ENCODE results near the gene KCNS3.
"Not testable (repeated sequence)": the region's sequence is repeated elsewhere in the genome, so short reads cannot be mapped to it uniquely, and the experiment has no call there.

KCNS3 gene

DNA sequence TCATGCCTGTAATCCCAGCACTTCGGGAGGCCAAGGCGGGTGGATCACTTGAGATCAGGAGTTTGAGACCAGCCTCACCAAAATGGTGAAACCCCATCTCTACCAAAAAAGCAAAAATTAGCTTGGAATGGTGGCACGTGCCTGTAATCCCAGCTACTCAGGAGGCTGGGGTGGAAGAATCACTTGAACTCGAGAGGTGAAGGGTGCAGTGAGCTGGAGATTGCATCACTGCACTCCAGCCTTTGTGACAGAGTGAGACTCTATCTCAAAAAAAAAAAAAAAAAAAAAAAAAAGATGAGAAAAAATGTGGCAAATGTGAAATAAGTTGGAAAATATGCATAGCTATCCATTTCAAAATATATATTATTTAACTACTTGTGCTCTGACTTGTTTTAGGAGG is 65.0 kb downstream of the KCNS3 start:
- DNase-seq (ENCODE audit: low read depth) = no peak

DNA sequence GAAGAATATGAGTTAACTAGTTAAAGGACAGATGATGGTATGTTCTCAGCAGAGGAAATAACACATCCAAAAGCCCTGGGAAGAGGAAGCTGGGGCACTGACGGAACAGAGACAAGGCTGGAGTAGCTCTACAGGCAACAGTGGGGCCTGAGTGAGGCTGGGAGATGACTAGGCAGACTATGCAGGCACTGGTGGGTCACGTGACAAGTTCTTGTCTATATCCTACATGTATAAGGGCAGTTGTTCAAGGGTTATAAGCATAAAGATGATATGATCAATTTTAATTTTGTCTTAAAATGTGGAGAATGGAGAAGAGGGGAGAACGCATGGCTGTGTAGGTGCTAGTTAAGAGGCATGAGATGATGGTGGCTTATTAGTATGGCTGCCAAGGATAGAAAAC is 68.6 kb downstream of the KCNS3 start:
- no peak for DNase-seq (ENCODE audit: low read depth)

DNA sequence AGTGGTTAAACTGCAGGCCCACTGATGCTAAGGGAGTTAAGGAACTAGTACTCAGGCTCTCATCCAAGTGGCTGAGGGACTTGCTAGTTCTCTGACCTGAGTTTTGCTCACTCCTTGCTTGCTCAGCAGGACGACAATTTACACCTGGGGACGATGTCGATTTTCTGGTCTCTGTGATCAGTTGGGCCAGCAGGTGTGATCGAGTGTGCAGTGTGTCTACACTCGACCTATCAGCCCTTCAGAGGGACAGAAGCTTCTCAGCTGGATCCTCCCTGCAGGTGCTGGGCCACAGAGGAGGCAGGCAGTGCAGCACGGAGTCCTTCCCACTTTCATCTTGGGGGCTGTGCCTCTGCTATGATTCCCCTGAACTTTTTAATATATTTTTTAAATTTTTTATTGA is 71.5 kb downstream of the KCNS3 start:
- DNase-seq (ENCODE audit: low read depth) = no peak

DNA sequence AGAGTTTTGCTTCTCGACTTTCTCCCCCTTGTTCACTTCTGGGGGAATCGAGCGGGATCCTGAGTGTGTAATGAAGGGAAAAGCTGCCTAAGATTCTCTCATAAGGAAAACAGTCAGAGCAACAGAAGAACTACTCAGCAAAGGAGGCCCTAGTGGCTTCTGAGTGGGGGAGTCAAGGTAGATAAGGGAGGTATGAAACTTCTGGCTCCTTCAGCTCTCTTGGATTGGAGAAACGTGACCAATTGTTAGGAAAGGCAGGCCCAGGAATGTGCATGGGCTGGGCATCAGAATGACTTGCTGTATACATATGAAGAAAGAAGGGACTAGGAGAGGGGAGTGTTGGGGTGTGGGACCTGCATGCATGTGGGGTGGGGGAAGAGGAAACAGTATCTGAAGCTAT is 73.1 kb downstream of the KCNS3 start:
- no peak for DNase-seq (ENCODE audit: low read depth)

DNA sequence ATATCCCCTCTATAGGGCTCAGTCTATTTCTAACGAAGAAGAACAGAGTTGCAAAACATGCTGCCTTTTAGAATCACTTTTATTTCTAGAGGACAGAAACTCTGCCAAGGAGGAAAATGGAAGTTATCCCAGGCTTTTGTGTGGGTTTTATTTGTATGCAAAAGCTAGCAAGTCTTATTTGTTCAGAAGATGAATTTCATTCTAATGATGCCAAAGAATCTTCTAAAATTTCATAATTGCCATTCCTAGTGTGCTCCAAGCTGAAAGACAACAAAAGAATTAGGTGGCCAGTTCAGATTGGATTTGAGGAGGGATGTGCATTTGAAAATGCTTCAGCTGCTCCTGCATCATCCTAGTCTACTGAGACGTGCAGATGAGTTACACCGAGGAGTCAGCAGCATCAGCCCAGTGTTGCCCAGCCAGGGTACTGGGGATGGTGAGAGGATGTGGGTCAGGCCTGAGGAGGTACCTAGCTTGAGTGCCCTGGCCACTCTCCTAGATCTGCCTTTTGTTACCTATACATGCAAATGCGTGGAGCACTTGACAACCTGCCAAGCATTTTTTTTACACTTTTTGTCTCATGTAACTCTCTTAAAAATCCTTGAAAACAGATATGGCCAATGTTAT is 80.1 kb downstream of the KCNS3 start:
- DNase-seq (ENCODE audit: low read depth) = no peak

DNA sequence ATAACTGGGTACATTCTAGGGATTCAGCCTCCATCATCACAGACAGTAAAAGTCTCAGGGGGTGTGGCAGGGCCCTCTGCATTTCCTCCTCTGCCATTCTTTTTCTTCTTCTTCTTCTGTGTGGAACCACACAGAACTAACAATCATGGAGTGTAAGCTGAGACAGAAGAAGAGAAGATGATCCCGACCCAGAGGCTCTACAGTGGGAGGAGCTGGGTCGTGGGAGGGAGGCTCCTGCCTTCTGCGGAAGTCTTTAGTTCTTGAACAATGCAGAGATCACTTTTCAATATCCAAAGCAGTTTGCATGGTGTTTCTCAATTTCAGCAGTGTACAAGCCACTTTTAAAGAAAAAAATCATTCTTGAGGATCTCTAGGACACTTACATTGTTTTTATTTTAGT is 80.9 kb downstream of the KCNS3 start:
- DNase-seq (ENCODE audit: low read depth) = no peak

DNA sequence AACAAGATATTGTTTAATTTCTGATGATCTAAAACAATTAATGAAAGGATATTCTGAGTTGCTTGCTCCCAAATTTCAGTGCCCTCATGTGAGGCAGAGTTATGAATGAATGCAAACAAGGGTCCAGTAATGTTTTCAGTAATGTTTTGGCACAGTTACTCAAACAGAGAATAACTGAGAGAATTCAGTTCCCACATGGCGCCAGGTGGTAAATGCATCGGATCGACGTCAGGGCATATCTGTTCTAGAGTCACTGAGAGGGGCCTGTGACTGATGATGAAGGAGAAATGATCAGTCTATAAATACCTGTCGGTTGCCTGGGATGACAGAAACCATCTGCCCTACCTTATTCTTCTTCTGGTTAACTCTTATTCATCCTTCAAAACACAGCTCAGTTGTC is 81.4 kb downstream of the KCNS3 start:
- no peak for DNase-seq (ENCODE audit: low read depth)

DNA sequence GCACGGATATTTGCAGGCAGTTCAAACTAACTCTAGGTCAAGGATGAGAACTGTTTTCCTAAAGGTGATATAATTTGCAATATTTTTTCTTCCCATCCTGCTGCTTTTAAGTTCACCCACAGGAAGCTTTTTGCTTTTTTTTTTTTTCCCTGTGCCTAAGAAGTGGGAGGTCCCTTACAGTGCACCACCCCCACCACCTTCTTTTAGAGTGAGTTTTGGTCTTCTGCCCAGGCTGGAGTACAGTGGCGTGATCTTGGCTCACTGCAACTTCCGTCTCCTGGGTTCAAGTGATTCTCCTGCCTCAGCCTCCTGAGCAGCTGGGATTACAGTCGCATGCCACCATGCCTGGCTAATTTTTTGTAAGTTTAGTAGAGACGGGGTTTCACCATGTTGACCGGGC is 82.5 kb downstream of the KCNS3 start:
- DNase-seq (ENCODE audit: low read depth) = no peak

DNA sequence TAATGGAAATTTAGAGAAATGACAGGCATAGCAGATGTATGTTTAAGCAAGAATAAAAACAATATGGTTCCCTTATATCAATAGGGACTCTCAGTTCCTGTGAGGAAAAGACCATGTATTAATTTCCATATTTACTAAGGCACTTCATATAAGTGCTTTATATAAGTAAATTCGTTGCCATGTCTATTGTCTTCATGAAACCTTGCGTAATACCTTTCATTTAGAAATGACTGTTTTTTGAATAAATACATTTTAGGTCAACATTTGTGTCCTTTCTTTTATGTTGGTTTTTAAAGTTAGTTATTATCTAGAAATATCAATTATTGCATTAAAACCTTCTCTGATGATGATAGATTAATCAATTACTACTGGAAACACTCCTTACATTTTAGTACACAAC is 83.3 kb downstream of the KCNS3 start:
- no peak for DNase-seq (ENCODE audit: low read depth)

DNA sequence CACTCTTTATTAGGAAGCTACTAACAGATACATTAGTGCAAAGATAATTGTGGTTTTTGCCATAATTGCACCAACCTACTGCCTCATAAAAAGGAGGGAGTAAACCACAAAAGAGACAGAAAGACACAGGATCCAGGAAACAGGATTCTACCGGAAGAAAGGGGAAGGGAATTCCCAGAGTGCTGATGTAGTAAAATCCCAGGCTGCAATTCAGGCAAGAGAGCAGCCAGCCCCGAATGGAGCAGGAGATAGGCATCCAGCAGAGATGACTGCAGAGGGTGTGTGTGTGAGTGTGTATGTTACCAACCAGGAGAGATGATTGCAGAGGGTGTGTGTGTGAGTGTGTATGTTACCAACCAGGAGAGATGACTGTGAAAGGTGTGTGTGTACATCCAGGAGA is 84.4 kb downstream of the KCNS3 start:
- DNase-seq (ENCODE audit: low read depth) = no peak

DNA sequence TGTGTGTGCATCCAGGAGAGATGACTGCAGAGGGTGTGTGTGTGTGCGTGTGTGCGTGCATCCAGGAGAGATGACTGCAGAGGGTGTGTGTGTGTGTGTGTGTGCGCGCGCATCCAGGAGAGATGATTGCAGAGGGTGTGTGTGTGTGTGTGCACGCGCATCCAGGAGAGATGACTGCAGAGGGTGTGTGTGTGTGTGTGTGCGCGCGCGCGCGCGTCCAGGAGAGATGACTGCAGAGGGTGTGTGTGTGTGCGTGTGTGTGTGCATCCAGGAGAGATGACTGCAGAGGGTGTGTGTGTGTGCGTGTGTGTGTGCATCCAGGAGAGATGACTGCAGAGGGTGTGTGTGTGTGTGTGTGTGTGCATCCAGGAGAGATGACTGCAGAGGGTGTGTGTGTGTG is 85.1 kb downstream of the KCNS3 start:
- DNase-seq (ENCODE audit: low read depth) = not testable (repeated sequence)

DNA sequence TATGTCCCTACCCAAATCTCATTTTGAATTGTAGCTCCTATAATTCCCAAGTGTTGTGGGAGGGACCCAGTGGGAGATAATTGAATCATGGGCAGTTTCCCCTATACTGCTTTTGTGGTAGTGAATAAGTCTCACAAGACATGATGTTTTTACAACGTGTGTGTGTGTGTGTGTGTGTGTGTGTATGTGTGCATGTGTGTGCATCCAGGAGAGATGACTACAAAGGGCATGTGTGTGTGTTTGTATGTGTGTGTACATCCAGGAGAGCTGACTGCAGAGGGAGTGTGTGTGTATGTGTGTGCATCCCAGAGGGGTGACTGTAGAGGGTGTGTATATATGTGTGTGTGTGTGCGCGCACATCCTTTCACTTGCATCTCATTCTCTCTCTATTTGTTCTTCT is 86.7 kb downstream of the KCNS3 start:
- DNase-seq (ENCODE audit: low read depth) = no peak

DNA sequence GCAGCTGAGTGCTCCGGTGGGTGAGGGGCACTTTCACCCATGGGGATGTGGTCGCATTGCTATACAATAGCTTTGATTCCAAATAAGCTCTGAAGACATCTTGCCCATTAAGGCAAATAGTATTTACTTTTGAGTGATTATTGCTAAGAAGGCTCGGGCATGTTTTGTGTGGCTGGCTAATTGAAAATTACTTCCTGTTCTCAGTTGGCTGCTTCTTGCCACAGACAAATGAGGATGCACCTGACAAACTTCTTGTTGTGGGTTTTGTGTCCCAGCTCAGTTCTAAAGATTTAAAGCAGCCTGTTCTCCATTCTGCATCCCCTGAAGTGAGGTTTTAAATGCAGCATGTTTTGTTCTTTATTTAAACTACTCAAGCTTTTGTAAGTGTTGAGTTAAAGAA is 88.3 kb downstream of the KCNS3 start:
- no peak for DNase-seq (ENCODE audit: low read depth)

DNA sequence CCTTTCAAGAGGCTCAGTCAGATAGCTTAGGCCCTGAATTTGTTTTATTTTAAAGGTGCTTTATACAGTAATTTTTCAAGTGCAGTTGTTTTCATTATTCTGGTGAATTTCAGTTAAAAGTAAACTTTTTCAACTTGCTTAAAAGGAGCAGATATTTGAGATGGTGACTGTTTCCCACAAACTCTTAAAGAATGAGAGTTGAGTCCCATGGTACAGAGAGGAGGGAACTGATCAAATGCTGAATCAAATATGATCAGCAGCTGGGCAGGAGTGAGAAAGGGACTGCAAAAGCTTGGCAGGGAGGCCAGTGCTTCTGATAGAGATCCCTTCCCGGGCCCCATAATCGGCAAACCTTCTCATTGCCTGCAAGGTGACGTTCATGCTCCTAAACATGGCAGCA is 91.2 kb downstream of the KCNS3 start:
- DNase-seq (ENCODE audit: low read depth) = no peak

DNA sequence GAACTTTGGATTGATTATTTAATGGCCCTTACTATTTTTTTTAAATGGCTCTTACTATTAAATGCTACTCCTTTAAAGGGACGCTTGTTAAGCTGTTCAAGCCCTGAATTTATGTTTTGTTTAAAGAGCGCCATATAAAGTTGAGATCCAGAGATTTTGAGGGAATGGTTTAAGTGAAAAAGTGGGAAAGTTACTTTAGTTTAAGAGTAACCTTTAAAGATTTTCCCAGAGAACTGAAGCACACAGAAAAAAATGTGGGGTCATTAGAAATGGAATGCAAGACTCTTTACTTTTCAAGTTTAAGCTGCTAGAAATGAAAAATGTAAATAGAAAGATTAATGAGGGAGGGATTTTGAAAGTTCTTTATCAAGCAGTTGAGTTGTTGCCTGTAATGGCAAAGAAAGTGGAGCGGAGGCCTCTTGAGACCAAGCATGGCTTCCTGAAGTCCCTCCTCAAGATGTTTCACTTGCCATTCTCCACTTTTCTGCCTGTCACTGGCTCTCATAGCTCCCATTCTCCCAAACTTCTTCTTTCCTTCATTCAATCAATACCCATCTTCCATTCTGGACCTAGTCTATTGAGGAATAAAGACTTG is 93.2 kb downstream of the KCNS3 start:
- no peak for DNase-seq (ENCODE audit: low read depth)

DNA sequence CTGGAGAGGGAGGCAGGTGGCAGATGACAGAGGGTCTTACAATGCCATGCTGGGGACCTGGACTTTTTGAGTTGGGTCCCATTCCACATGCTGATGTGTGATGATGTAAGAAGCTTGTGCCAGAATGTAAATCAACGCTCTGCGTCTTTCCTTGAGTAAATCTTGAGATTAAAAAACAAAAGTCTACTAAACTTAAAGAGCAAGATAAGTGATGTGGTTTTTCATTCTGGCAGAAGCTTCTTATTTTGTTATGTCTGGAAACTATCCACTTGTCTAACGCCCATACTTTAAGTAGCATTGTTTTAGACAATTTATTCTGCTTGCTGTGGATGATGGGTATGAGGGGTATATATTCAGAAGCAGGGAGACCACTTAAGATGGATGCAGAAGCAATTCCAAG is 94.5 kb downstream of the KCNS3 start:
- no peak for DNase-seq (ENCODE audit: low read depth)

DNA sequence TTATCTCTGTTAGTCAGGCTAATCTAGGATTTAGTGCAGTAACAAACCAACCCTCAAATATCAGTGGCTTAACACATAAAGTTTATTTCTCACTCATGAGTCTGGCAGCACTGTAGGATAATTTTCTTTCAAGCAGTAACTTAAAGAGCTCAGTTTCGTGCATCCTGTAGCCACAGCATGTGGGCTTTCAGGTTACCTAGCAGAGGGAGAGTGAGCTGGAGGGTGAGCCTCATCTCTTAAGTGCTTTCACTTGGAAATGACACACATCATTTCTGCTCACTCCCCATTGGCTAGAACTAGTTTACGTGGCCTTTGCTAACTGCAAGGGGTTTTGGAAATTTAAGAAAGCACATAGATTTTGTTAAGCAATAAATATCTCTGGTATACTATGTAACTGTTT is 96.9 kb downstream of the KCNS3 start:
- DNase-seq (ENCODE audit: low read depth) = no peak

DNA sequence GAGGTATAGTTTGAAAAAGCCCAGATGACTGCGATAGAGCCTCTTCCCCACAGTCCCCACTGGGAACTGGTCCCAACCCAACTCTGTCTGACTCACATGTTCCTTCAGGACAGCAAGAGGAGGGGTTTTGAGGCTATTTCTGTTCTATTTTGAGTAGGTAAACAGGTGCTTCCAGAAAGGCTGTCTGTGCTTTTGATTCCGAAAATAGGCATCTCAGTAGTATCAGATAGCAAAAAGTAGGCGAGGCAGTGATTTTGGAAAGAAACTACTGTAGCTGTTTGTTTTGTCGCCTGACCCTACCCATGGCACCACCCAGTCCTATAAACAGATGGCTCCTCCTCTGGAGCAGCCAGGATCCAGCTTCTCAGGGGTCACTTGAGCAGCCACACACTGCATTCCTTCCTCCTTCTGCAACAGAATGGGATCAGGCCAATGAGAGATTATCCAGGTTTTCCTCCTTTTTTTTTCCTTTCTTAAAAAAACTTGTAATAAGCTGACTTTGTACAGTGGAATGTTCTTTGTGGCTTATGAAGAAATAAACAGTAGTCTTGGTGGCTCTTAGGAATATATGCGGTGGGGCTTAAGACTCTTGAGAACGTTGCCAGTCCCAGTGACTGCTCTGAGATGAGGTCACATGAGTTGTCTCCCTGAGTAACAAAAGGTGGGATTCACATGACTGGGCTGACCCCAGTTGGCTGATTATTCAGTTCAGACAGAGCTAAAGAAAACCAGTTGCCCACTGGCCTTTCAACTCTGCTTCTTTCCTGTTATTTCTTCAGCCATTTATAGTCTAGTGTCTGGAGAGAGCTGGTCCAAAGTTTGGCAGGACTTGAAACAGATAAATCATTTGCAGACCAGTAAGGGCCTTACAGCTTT is 98.6 kb downstream of the KCNS3 start:
- no peak for DNase-seq (ENCODE audit: low read depth)

DNA sequence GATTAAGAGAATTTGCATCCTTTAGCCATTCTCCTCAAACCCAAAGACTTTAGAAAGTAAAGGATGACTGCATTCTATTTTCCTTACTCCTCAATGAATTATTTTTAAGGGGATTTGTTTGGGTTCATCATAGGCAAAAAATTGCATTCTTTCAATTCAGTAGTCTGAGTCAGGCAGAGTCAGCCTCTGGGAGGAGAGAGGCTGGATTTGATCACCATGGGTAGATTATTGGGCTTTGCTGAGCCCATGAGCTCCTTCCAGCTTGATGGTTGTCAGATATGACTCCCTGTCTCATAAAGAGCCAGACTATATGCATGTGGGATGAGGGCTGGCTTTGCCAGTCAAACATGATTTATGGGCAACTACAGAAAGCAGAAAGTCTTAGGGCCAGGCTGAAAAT is 101.2 kb downstream of the KCNS3 start:
- DNase-seq (ENCODE audit: low read depth) = no peak

DNA sequence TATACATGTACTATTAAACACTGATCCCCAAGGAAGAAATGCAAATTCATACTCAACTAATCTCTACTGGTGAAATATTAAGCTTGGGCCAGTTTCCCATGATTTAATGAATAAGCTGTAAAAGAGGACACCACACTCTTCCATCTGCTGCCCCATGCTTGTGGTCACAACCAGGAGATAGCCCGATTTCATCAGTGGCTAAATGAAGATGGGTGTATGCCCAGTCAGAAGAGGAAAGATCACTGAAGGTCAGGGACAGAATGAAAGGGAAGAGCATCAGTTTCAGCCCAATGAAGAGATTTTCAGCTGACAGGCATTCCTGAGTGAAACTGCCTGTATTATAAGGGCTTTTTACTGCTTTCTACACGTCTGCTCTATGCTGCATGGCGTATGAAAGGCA is 103.5 kb downstream of the KCNS3 start:
- DNase-seq (ENCODE audit: low read depth) = no peak

Measured in activated gamma-delta T cell treated with anti-CD3 and anti-CD28 coated beads, Interleukin-2, amount 50 U/mL, for 16 hours (primary cell).